Inflammatory macrophage treated with lipopolysaccharide for 4 hours (primary cell): ENCODE results near the gene RBP5.

Experiments
- DNase-seq: peaks from one replicate; pipeline ENCODE4 v3.0.0-alpha.2; 2020

Gene RBP5

DNA sequence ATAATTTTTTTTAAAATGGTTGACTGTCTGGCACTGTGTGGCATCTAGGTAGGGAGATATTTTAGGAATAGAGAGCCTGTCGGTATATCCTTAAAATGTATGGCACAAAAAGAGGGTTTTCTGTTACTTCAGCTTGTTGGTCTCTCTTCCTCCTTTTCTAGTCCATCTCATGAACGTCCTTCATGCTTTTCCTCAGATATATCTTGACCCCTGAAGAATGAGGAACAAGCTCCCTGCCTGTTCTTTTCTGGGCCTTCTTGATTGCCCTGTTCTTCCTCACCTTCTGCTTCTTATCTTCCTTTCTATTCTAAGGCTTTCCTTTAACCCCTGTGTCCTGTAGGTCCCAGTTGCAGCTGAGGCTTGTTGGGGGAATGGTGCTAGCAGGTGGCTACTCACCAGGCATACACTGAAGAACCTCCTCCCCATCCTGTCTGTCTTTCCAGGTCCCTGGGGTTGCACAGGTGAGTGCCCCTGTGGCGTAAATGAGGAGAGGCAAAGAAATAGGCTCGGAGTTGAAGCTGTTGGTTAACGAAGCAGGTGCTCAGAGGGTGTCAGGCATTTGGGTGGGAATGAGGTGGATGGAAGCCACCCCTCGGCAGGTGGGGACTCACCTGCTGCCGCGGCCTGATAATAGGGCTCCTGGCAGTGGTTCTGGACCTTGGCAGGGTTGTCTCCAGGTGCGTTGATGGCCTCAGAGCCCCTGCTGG lies 29.2 kb downstream of the RBP5 start:
- DNase-seq: peak; percentile 35

DNA sequence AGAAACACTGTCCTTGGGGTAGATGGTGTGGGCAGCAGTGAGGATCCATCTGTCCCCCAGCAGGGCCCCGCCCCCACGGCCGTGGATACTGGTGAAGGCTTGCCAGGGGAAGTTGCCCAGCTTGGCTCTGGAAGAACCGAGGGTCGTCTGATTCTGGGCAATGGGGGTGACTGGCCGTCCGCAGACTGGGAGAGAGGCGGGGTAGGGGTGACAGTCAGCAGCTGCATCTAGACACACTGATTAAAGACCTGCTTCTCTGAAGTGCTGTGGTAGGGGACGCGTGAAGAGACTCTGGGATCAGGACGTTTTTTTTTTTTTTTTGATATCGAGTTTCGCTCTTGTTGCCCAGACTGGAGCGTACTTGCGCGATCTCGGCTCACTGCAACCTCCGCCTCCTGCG lies 31.7 kb downstream of the RBP5 start:
- no peak for DNase-seq

DNA sequence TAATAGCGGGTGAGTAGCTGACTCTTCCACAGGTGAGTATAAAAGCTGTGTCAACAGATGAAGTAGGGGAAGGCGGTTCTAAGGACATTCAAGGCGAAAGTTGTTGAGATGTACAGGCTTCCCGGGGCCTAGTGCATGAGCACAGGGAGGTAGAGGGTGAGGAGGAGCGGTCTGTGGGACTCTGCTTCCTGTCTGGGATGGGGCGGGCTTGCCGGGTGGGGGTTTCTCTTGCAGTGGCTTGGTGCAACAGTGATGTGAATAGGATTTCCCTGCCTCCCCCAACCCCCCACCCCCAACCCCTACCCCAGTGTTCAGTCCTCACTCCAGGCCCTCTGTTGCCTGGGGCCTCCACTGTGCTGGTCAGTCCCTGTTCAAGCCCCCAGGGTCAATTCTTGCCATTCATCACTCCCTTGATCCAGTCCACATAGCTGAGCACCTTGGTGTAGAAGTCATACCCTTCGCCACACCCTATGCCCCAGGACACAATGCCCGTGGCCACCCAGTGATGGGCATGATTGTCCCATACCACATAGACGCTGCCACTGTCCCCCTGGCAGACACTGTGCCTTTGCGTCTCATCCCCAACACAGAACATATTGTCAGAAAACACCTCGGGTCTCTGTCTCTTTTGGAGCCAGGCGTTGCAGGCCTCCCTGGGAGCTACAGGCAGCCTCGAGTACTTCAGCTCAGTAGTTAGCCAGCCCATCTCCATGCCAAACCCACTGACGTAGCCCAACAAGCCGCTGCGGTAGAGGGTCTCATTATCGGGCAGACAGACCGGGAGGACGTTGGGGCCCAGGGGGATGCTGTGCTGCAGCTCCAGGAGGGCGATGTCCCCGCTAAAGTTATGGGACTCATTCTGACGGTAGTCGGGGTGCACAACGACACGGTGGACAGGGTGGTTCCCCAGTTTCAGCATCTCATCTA lies 32.4 kb downstream of the RBP5 start:
- no peak for DNase-seq

DNA sequence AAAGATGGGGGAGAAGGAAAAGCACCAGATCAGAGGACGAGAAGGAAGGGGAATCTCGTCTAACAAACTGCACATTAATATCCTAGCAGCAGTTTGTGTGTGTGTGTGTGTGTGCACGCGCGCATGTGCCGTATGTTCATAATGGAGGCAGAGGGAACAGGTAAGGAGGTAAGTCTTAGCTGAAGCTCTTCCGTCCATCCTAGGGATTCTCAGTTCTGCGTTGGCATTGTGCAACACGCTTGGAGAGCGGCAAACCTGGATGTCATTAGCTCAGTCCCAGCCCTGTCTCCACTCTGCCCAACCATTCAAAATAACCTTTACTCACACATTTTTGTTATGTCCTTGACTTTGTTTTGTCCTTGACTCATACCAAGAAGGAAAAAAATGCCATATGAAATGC lies 34.8 kb downstream of the RBP5 start:
- no peak for DNase-seq

DNA sequence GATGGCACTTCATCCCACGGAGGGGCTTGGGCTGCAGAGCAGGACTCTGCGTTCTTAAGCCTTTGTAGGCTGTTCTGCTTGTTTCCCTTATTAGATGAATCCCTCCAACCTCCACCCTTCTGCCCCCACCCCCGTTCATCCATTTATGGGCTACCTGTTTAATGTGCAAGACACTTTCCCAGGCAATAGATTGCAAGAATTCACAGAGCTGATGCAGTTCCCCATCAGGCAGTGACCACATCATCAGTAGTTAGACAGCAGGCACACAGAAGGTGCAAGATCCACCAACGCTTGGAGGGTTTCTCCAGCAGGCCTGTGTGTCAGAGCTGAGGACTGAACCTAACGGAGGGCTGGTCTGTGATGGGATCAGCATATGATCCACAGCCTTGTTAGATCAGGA lies 35.2 kb downstream of the RBP5 start:
- no peak for DNase-seq

DNA sequence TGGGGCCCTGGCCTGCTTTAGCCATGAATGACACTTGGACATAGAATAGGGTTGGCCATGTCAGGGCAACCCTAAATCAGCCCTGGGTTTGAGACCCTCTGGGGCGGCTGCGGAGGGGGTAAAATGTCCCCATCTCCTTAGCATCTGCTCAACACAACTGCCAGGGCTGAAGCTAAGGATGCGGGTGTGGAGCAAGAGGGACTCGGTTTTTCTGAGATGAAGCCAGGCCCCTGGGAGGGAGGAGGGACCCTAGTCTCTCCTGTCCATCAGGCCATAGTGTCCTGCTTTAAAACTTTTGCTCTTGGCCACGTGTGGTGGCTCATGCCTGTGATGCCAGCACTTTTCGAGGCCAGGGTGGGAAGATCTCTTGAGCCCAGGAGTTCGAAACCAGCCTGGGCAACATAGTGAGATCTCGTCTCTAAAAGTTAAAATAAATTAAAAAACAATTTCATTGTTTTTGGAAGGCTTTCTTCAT lies 35.7 kb downstream of the RBP5 start:
- no peak for DNase-seq

GRCh38 chr12:7092229-7092985 lies 36.3 kb downstream of the RBP5 start, which contains the start of gene C1R:
C1R (minus strand) TSS chr12:7092445; CDS start chr12:7092388, 57 bp downstream.
- peak; percentile 49 for DNase-seq

- no peak for DNase-seq
Measured at GRCh38 chr12:7091660-7092228, 36.9 kb downstream of the RBP5 start.

DNA sequence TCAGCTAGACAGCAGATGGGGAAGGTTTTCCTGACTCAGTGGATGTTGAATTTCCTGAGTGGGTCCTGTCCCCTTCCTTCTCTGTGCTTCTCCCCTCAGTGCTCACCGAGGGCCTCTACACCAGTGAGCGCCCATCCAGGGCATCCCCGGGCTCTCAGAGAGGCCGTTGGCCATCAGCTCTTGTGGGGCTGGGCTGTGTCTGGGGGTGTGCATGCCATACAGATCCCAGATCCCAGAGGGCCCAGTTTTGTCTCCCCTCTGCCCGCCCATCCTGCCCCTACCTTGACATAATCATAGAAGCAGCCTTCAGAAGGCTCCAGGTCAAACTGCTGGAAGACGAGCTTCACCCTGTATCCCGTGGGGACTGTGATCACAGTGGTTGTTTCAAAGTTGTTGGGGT lies 37.5 kb downstream of the RBP5 start:
- DNase-seq: no peak

GRCh38 chr12:7090222-7090998 lies 38.3 kb downstream of the RBP5 start:
- no peak for DNase-seq

- no peak for DNase-seq
Measured at GRCh38 chr12:7089196-7089871, 39.4 kb downstream of the RBP5 start.

DNA sequence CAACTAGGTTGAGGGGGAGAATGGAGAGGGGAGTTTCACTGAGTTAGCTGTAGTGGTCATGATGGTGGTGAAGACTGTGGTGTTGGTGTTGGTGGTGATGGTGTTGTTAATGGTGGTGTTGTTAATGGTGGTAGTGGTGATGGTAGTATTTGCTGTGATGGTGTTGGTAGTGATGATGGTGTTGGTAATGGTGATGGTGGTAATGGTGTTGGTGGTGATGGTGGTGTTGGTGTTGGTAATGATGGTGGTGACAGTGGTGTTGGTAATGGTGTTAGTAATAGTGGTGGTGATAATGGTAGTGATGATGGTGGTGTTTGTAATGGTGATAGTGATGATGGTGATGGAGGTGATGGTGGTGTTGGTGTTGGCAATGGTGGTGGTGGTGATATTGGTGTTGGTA lies 45.6 kb downstream of the RBP5 start:
- DNase-seq: no peak

DNA sequence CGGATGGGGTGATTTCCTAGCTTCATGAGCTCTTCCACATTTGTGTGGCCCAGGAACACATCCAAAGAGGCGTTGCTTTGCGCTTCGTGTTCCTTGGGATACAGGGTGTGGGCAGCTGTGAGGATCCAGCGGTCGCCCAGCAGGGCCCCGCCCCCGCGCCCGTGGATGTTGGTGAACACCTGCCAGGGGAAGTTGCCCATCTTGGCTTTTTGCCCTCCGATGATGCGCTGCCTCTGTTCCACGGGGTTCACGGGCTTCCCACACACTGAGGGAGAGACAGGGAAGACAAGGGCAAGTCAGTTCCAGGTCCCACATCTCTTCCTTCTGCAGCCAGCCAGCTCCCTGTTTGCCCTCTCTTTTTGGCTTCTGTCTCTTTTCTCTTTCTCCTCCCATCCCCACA lies 47.7 kb downstream of the RBP5 start:
- no peak for DNase-seq

GRCh38 chr12:7079826-7080125 lies 48.9 kb downstream of the RBP5 start:
- DNase-seq: no peak

DNA sequence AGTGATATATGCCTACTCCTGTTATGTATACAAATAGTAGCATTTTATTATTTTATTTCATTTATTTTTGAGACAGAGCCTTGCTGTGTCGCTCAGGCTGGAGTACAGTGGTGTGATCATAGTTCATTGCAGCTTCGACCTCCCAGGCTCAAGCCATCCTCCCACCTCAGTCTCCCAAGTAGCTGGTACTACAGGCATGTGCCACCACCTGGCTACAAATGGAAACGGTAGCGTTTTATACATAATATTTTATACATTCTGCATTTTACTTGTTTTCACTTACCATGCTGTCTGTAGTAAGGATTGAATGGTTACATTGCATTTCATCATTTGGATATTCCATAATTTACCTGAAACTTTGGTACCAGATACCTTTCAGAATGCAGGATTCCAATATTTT lies 50.5 kb downstream of the RBP5 start:
- DNase-seq: no peak

DNA sequence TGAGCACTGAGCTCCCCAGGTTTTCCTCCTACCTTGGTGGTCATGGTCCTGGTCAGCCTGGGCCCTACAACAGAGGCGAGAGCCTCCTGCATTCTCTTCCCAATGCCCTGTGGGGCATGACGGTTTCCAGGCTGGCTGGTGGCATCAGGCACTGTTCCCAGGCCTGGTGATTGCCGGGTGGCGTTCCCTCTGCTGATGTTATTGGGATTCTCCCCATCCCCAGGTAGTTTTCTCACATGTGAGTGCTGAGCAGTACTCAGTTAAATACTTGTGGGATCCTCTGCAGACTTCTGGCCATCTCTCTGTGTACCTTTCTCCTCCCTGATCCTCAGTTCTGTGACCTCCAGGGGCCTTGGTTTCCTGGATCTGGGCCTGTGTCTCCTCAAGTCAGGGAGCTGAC lies 52.2 kb downstream of the RBP5 start:
- no peak for DNase-seq

GRCh38 chr12:7075939-7076338 lies 52.8 kb downstream of the RBP5 start:
- no peak for DNase-seq

DNA sequence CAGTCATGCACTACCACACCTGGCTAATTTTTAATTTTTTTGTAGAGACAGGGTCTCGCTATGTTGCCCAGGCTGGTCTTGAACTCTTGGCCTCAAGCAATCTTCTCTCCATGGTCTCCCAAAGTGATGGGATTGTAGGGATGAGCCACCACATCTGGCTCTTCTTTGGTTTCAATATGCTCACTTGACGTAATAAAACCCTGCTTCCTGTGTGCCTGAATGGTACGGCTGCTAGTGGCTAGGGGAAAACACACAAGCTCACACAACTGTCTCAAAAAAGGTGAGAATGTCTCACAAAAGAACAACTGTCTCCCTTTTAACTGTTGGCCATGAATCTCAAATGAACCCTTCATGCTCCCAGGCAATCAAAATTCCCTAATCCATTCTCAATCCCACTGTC lies 53.2 kb downstream of the RBP5 start:
- no peak for DNase-seq

DNA sequence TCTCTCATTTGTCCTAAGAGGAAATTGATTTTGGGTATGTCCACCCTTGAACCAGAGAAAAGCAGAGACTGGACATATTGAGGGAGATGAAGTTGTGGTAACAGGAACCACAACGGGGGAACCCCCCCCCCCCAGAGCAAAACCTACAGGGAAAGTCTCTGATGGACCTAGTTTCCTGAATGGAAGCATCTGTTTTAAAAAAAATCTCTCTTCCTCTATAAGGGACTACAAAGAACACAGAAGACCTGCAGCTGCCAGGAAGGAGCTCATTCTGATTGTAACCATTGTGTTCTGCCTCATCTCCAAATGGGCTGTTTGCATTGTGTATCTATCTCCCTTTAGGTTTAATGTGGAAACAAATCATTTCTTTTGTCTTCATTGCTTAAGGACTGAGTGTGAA lies 54.7 kb downstream of the RBP5 start:
- DNase-seq: no peak
